T-helper 9 cell (primary cell): Measurements from ENCODE around the gene CLN3.
"Not testable (repeated sequence)": the region's sequence is repeated elsewhere in the genome, so short reads cannot be mapped to it uniquely, and the experiment has no call there.

Experiments
- DNase-seq: peaks from one replicate; pipeline ENCODE4 v3.0.0-alpha.2; 2020

Gene CLN3

DNA sequence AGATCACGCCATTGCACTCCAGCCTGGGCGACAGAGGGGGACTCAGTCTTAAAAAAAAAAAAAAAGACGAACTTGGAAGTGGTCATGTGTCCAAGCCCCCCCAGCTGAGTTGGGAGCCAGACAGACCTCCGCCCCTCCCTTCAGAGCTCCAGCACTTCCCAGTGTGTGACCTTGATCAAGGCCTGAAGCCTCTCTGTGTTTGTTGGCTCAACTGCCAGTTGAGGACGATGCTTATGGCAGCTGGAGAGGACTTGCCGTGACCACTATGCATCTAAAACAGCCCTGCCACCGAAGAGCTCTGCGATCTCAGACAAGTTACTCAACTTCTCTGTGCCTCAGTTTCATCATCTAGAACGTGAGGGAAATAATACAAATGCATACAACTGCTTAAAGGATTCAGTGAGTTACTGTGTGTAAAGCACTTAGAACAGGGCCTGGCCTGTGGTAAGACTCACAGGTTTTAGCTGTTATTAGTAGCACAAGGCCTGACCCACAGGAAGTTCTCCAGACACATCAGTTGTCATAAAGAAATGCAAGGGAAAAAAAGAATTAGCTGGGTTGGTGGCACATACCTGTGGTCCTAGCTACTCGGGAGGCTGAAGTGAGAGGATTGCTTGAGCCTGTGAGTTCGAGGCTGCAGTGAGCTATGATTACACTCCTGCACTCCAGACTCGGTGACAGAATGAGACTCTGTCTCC is 21.8 kb upstream of the CLN3 start:
- no peak for DNase-seq

DNA sequence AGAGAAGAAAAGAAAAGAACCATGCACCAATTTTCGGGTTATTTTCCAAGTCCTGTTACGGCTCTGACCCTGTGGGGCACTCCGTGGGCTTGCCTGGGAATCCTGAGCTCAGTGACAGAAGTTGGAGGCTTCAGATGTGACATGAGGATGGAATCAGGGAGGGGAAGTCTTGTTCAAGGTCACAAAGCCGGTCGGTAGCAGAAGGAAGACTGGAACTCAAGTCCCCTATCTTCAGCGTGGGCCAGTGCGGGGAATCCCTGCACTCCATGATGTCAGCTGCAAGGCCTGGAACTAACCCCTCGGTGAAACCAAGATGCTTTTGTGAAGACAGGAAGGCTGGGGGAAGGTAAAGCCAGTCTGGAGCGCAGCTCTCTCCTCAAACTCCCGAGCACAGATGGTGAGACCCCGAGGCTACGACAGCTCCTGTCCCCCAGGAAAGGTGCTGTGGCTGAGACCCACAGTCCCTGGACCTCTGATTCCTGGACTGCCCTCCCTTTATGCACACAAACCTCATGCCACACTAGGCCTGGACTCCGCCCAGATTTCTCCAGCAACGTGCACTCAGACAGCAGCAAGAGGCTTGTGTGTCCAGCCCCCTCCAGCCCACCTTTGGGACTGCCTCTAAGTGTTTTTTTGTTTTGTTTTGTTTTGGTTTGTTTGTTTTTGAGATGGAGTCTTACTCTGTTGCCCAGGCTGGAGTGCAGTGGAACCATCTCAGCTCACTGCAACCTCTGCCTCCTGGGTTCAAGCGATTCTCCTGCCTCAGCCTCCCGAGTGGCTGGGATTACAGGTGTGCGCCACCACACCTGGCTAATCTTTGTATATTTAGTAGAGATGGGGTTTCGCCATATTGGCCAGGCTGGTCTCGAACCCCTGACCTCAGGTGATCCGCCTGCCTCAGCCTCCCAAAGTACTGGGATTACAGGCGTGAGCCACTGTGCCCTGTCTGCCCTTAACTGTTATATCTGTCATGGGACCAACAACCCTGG is 20.2 kb upstream of the CLN3 start:
- no peak for DNase-seq

DNA sequence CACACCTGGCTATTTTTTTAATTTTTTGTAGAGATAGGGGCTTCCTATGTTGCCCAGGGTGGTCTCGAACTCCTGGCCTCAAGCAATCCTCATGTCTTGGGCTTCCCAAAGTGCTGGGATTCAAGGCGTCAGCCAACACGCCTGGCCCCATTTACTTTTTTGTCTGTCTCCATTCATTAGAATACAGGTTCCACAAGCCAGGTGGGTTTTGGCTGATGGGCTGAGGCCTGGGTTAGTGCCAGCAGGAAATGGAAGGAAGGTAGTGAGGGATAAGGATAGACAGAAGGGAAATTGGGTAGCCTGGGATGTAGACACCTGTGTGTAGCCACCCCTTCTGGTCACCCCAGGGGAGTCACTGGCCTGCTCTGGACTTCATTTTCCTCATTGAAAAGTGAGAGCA is 19.2 kb upstream of the CLN3 start:
- DNase-seq: no peak

DNA sequence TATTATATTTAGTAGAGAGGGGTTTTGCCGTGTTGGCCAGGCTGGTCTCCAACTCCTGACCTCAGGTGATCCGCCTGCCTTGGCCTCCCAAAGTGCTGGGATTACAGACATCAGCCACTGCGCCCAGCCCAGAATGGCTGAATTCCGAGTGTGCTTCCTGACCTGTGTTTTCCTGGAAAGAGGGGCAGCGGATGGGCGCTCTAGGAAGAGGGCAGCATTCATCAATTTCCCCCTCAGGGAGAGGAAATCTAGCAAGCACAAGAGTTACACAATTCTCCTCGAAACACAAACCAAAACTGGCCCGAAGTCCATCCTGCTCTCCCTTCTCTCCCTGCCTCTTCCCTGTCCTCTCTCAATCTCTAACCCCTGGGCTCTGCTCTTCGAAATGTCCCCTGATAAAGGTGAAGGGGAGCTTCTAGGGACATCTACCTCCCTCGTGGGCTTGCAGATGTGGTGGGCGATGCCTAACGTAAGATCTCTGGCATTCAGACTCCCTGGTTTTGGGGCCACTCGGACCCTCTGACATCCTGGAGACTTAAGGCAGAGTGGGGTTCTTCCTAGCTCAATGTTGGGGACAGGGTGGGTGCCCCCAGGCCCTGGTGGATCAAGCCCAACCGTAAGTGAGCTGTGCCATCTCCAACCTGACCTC is 13.7 kb upstream of the CLN3 start:
- DNase-seq: no peak

DNA sequence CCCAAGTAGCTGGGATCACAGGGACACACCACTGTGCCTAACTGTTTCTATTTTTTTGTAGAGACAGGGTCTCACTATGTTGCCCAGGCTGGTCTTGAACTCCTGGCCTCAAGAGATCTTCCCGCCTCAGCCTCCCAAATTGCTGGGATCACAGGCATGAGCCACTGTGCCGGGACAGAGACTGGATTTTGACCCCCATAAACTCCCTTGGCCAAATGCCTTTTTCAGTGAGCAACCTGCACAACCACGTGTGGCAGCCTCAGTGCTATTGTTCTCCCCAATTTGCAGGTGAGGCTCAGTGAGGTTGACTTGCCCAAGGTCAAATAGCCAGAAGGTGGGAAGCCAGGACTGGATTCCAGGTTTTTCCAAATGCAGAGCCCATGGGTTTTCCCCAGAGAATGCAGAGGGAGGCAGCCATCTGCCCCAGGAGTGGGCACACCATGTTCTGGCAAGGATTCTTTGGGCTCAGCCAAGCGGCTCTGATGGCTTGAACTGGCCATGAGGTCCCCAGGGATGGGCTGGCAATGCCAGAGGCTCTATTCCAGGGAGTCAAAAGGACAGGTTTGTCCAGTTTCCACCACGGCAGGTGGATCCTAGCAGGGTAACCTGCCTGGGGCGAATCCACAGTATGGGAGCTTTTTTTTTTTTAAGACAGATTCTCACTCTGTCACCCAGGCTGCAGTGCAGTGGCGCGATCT is 13.0 kb upstream of the CLN3 start:
- no peak for DNase-seq

GRCh38 chr16:28503470-28504259 is 11.8 kb upstream of the CLN3 start:
- DNase-seq: no peak

- no peak for DNase-seq
Observed at GRCh38 chr16:28502290-28502689, 10.4 kb upstream of the CLN3 start.

DNA sequence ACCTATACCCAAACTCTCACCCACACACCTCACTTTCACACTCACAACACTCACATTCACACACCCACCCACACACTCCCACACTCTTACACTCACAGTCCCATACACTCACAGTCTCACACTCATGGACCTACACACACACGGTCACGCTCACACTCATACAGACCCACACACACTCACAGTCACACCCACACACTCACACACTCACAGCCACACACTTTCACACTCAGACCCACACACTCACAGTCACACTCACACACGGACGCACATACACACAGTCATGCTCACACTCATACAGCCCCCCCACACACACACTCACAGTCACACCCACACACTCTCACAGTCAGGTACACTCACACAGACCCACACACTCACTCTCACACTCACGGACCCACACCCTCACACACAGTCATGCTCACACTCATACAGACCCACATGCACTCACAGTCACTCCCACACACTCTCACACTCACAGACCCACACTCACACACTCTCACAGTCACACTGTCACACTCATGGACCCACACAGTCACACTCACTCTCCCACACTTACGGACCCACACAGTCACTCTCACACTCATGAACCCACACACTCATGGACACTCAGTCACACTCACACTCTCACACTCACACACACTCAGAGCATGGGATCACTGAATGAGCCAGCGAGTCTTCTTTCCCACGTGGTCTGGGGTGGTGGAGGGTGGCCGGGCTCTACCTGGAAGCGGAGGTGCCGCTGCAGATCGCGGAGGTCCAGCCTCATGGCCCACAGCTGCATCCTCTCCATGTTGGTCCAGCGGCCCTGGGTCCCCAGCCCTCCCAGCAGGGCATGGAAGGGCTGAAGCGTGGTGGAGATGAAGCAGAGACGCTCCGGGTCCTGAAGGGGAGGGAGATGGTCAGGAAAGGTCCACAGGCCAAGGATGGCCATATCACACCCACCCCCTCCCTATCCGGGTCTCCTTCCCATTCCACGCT is 9.7 kb upstream of the CLN3 start:
- DNase-seq: no peak

GRCh38 chr16:28500476-28501180 is 8.8 kb upstream of the CLN3 start:
- DNase-seq: not testable (repeated sequence)

- DNase-seq: no peak
Observed at GRCh38 chr16:28499854-28500253, 8.0 kb upstream of the CLN3 start.

- no peak for DNase-seq
Observed at GRCh38 chr16:28498666-28499381, 7.0 kb upstream of the CLN3 start.

GRCh38 chr16:28497861-28498599 is 6.2 kb upstream of the CLN3 start:
- DNase-seq: no peak

- no peak for DNase-seq
Observed at GRCh38 chr16:28497386-28497785, 5.5 kb upstream of the CLN3 start.

GRCh38 chr16:28496844-28497243 is 5.0 kb upstream of the CLN3 start:
- DNase-seq: no peak

- DNase-seq: no peak
Observed at GRCh38 chr16:28495795-28496749, 4.2 kb upstream of the CLN3 start.

GRCh38 chr16:28495098-28495793 is 3.4 kb upstream of the CLN3 start:
- no peak for DNase-seq
